NOMO-1 treated with dmso at 0.1 percent for 144 hours (cell line): Measurements from ENCODE around the gene TRANK1.
A peak's percentile ranks its signal among the peaks of the same experiment; 100 is the strongest.
"Not testable (repeated sequence)": the region's sequence is repeated elsewhere in the genome, so short reads cannot be mapped to it uniquely, and the experiment has no call there.

Experiments used
- DNase-seq: peaks from one replicate; lab custom pipeline; 2025; ENCODE audit not compliant: unreplicated experiment; lab: John Stamatoyannopoulos, UW

The TRANK1 gene

GRCh38 chr3:36920884-36921567, 23.8 kb downstream of the TRANK1 start:
- DNase-seq = no peak

GRCh38 chr3:36919439-36920160, 25.3 kb downstream of the TRANK1 start:
- DNase-seq = no peak

GRCh38 chr3:36918050-36918449, 26.8 kb downstream of the TRANK1 start:
- DNase-seq = peak; percentile 18

DNA sequence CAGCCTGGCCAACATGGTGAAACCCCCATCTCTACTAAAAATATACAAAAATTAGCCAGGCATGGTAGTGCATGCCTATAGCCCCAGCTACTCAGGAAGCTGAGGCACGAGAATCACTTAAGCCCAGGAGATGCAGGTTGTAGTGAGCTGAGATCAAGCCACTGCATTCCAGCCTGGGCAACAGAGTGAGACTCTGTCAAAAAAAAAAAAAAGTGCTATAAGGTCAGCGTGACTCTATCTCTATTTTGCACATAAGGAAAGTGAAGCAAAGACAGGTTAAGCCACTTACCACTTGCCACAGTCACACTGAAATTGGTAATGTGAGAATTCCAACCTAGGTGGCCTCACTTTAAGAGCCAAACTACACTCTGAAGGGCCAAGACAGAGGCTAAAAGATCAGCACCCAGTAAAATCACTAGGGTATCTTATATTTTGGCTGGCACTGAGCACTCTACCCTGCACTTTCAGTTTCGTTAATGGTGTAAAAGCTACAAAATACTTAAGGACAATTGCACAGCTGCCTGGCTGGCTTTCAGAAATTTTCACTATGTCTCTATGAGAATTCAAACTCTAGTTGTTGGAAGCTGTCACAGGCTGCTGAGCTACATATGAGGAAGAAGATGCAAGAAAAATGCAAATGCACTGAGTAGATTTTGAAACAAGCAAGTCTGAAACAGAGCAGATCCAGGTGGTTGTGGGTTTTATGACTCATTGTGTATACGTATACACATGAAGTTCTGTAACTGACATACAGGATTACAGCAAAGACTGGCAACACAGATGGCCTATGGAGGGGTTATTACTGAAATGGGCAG, 32.7 kb downstream of the TRANK1 start:
- DNase-seq = peak; percentile 44

- no peak for DNase-seq
Measured at GRCh38 chr3:36909666-36910065, 35.2 kb downstream of the TRANK1 start.

- DNase-seq = no peak
Measured at GRCh38 chr3:36909181-36909580, 35.7 kb downstream of the TRANK1 start.

DNA sequence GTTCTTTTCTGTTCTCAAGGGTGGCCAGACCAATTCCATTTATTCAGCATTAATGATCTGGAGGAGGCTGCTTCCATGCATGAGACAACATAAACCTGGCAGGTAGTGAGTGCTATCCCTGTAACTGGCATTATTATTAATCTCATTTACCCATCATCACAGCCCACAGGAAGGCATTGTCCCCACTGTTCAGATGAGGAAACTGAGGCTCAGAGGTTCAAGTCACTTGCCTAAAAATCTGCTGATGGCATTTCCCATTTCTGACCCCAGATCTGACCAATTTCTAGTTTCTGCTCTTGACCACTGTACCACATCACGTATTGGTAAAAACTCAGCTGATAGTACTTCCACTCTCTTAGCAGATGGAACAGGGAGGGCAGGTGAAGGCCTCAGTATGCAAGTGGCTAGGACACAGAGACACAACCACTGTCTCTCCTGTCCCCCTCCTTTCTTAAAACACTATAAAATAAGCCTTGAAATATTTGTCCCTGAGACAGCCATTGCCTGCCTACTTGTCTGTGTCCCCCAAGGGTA, 36.1 kb downstream of the TRANK1 start:
- no peak for DNase-seq

GRCh38 chr3:36907911-36908646, 36.8 kb downstream of the TRANK1 start:
- peak; percentile 69 for DNase-seq

- no peak for DNase-seq
Measured at GRCh38 chr3:36906504-36907149, 38.2 kb downstream of the TRANK1 start.

GRCh38 chr3:36905545-36905944, 39.3 kb downstream of the TRANK1 start:
- DNase-seq = no peak

GRCh38 chr3:36904641-36905040, 40.2 kb downstream of the TRANK1 start:
- no peak for DNase-seq

GRCh38 chr3:36904065-36904464, 40.8 kb downstream of the TRANK1 start:
- DNase-seq = not testable (repeated sequence)

DNA sequence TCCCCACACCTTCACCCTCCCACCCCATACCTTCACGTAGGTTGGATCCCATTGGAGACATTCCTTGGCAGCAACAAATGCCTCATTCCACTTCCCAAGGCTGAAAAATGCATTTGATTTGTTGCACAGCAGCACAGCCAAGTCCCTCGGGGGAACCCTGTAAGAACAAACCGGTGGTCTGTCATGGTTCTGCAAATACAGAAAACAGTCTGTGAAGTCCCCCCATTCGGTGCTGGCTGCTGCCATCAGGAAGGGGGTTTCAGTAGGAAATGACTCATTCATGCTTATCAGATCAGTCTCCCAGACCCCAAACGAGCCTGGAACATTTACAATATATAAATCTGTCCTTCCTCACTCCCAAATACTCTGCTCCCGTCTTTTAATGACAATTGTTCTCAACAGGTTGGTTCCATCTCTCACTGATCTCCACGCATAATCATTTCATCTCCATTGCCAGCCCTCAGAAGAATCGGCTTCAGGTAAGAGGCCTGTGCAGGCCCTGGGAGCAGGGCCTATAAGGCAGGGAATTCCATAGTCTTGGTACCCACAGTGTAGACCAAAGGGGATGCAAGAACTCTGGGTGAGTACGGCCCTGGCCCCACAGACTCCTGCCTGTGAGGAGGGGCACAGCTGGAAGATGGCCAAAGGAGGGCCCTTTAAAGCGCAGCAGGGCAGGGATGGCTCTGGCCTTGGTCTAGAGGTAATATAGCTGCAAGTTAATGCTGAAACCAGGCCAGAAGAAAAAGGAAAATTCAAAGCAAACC, 41.6 kb downstream of the TRANK1 start:
- no peak for DNase-seq

- DNase-seq = no peak
Measured at GRCh38 chr3:36901588-36901987, 43.3 kb downstream of the TRANK1 start.

DNA sequence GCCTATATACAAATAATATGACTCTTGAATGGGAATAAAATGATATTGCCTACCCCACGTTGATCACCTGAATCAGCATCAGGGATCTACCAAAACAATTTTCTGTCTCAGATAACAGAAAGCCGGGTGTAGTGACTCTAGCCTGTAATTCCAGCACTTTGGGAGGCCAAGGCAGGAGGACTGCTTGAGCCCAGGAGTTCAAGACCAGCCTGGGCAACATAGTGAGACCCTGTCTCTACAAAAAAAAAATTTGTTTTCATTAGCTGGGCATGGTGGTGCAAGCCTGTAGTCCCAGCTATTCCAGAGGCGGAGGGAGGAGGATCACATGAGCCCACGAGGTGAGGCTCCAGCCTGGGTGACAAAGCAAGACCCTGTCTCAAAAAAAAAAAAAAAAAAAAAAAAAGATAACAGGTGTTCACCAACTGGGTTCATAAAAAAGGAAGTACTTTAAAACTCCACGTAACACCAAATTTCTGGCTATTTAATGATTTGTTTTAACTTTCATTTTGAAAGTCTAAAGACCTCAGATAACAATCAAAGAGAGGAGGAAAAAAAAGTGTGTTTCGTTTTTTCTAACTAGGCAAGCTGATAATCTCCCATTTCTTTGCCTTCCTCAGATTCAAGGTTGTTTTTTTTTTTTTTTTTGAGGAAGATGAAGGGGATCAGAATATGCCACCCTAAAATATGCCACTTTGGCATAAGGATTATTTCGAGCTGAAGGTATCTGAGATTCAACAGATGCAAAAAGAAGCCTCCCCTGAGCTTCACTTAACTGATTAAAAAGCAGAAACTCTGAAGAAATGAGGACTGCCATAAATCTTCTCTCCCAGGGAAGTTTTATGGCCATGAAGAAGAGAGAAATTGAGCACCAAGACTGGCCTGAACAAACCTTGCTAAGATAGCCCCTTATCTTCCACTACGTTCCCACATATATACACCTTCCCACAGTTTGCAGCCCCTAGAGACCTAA, 44.1 kb downstream of the TRANK1 start:
- DNase-seq = no peak

- DNase-seq = peak; percentile 25
Measured at GRCh38 chr3:36895496-36896409, 49.1 kb downstream of the TRANK1 start.

GRCh38 chr3:36894914-36895313, 49.9 kb downstream of the TRANK1 start:
- peak; percentile 75 for DNase-seq
